HepG2 (cell line): ENCODE measurements around the gene MGST2.

Source experiments
- CEBPB ChIP-seq: IDR thresholded peaks from 2 replicates; pipeline ENCODE4 v1.6.1; 2011; ENCODE audit warnings: low read depth, low read length, improper control_type of control experiment, borderline replicate concordance
- CTCF ChIP-seq: sonication (generic); formaldehyde crosslinking; IDR thresholded peaks from 2 replicates; pipeline ENCODE4 v1.5.0; 2020; ENCODE audit warnings: mild to moderate bottlenecking, missing genetic modification reagents, moderate library complexity
- EZH2 ChIP-seq: conservative IDR thresholded peaks from 2 replicates; pipeline ENCODE4 v1.6.1; 2012; ENCODE audit warnings: mild to moderate bottlenecking, low read depth, low read length, moderate library complexity
- MXD3 ChIP-seq: IDR thresholded peaks from 2 replicates; pipeline ENCODE4 v1.6.1; 2016; ENCODE audit warnings: mild to moderate bottlenecking, missing biosample characterization, missing genetic modification reagents
- SMAD1 ChIP-seq: sonication (generic); formaldehyde crosslinking; IDR thresholded peaks from 2 replicates; pipeline ENCODE4 v1.4.0; 2020; ENCODE audit warnings: missing genetic modification reagents, low read depth, mild to moderate bottlenecking, borderline replicate concordance
- TAF1 ChIP-seq: sonication (generic); formaldehyde crosslinking; IDR thresholded peaks from 2 replicates; pipeline ENCODE4 v1.4.0; 2020; ENCODE audit warnings: missing genetic modification reagents
- TP53 ChIP-seq: sonication (generic); formaldehyde crosslinking; conservative IDR thresholded peaks from 2 replicates; pipeline ENCODE4 v1.4.0; 2020; ENCODE audit warnings: missing genetic modification reagents
- USF2 ChIP-seq, 2 experiments: sonication (generic) in 1 of 2; formaldehyde crosslinking in 1 of 2; IDR thresholded peaks; 2 replicates each; pipeline versions ENCODE4 v1.5.1 to v1.6.1; 2011 to 2020; ENCODE audit warnings: borderline replicate concordance in 1 of 2, low read depth in 1 of 2, low read length in 1 of 2, mild to moderate bottlenecking in 1 of 2, missing genetic modification reagents in 1 of 2, moderate library complexity in 1 of 2
- ZBTB21 ChIP-seq: sonication (generic); formaldehyde crosslinking; IDR thresholded peaks from 2 replicates; pipeline ENCODE4 v1.4.0; 2020; ENCODE audit warnings: missing genetic modification reagents
- ZNF274 ChIP-seq: sonication (generic); formaldehyde crosslinking; IDR thresholded peaks from 2 replicates; pipeline ENCODE4 v1.5.1; 2020; ENCODE audit warnings: mild to moderate bottlenecking, missing genetic modification reagents

GRCh38 chr4:139732991-139733570 lies 67.5 kb downstream of the MGST2 start:
- TF ChIP-seq SMAD1, result no peak
- TF ChIP-seq ZNF274 (CRISPR knock-in tag), result no peak
- no peak for TF ChIP-seq CEBPB
- TF ChIP-seq EZH2, result no peak
- no peak for TF ChIP-seq MXD3 (CRISPR knock-in tag)
- TF ChIP-seq ZBTB21 (CRISPR knock-in tag), result no peak
- TF ChIP-seq TAF1 (CRISPR knock-in tag), result no peak
- no peak for TF ChIP-seq CTCF (CRISPR knock-in tag)
- no peak for TF ChIP-seq TP53
- TF ChIP-seq USF2 (IDR thresholded peaks at IDR 0.05; ENCODE audit: low read depth, low read length), result no peak
- TF ChIP-seq USF2 (CRISPR knock-in tag; IDR thresholded peaks at IDR 0.05; ENCODE audit: borderline replicate concordance), result no peak
